ENCODE data around the gene SEPTIN10.

Gene SEPTIN10

GRCh38 chr2:109655287-109655686 lies 41.5 kb upstream of the SEPTIN10 start:
- no peak for ATAC-seq (ENCODE audit: low read depth)
- Histone ChIP-seq H3K4me1 (ENCODE audit: insufficient read depth, poor library complexity, severe bottlenecking) (no peaks in the 10 kb centered on the region), H3K9me3 (ENCODE audit: severe bottlenecking) (no peaks in the 10 kb centered on the region), H3K36me3 (ENCODE audit: low read depth) (no peaks in the 10 kb centered on the region), H3K27ac (ENCODE audit: poor library complexity, severe bottlenecking) (no peak overlapping the region), H3K27me3 (ENCODE audit: insufficient read depth, poor library complexity, severe bottlenecking) (no peaks in the 10 kb centered on the region), H3K4me3 (ENCODE audit: severe bottlenecking) (no peak overlapping the region)
- TF ChIP-seq CTCF (IDR thresholded peaks at IDR 0.05; ENCODE audit: poor library complexity, severe bottlenecking): no peak
- DNase-seq (ENCODE audit: low spot score): no peak

DNA sequence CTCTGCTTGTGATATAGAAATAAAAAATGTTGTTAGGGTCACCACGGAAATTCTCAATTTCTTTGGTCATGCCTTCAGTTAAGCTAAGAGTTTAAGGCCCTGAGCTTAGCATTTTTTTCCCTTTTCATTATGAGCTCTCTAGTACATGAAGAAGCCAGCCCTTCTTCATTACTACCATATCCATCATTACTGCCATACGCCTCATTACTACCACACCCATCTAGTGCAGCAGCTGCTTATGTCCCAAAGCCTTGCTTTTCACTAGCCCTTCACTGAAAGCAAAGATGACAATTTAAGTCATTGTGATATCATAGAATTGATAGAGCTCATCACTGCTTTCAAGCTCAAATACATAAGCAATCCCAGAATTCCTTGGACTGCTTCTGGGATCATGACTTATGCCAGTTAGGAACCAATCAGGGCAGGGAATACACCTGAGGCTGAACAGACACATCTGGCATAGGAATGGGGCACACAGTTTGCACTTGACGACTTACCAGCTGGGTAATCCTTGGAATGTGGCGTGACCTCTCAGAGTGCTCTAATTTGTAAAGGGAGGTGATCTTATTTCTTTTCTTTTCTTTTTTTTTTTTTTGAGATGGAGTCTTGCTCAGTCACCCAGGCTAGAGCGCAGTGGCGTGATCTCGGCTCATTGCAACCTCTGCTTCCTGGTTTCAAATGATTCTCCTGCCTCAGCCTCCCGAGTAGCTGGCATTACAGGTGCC lies 40.7 kb upstream of the SEPTIN10 start:
- no peak overlapping the region for H3K4me3 ChIP-seq (ENCODE audit: severe bottlenecking)
- DNase-seq (ENCODE audit: low spot score) (no peak), ATAC-seq (ENCODE audit: low read depth) (no peak)
- H3K27ac ChIP-seq (ENCODE audit: poor library complexity, severe bottlenecking): no peak overlapping the region
- H3K9me3 ChIP-seq (ENCODE audit: severe bottlenecking): no peaks in the 10 kb centered on the region
- H3K36me3 ChIP-seq (ENCODE audit: low read depth): no peaks in the 10 kb centered on the region
- TF ChIP-seq CTCF (IDR thresholded peaks at IDR 0.05; ENCODE audit: poor library complexity, severe bottlenecking): no peak
- H3K4me1 ChIP-seq (ENCODE audit: insufficient read depth, poor library complexity, severe bottlenecking): no peaks in the 10 kb centered on the region
- no peaks in the 10 kb centered on the region for H3K27me3 ChIP-seq (ENCODE audit: insufficient read depth, poor library complexity, severe bottlenecking)

GRCh38 chr2:109649736-109650695 lies 36.2 kb upstream of the SEPTIN10 start:
- H3K27ac ChIP-seq (ENCODE audit: poor library complexity, severe bottlenecking): no peak overlapping the region
- no peaks in the 10 kb centered on the region for H3K36me3 ChIP-seq (ENCODE audit: low read depth)
- DNase-seq (ENCODE audit: low spot score): no peak
- no peak overlapping the region for H3K4me3 ChIP-seq (ENCODE audit: severe bottlenecking)
- ATAC-seq (ENCODE audit: low read depth): no peak
- H3K27me3 ChIP-seq (ENCODE audit: insufficient read depth, poor library complexity, severe bottlenecking): no peaks in the 10 kb centered on the region
- no peaks in the 10 kb centered on the region for H3K9me3 ChIP-seq (ENCODE audit: severe bottlenecking)
- H3K4me1 ChIP-seq (ENCODE audit: insufficient read depth, poor library complexity, severe bottlenecking): no peaks in the 10 kb centered on the region
- no peak for TF ChIP-seq CTCF (IDR thresholded peaks at IDR 0.05; ENCODE audit: poor library complexity, severe bottlenecking)

- no peak for TF ChIP-seq CTCF (IDR thresholded peaks at IDR 0.05; ENCODE audit: poor library complexity, severe bottlenecking)
These were observed 34.3 kb upstream of the SEPTIN10 start for GRCh38 chr2:109648041-109648527.

More at GRCh38 chr2:109648041-109648527, 34.3 kb upstream of the SEPTIN10 start:
- no peak for ATAC-seq (ENCODE audit: low read depth)
- H3K4me3 ChIP-seq (ENCODE audit: severe bottlenecking): no peak overlapping the region
- H3K36me3 ChIP-seq (ENCODE audit: low read depth): no peaks in the 10 kb centered on the region
- H3K9me3 ChIP-seq (ENCODE audit: severe bottlenecking): no peaks in the 10 kb centered on the region
- DNase-seq (ENCODE audit: low spot score): no peak
- H3K27me3 ChIP-seq (ENCODE audit: insufficient read depth, poor library complexity, severe bottlenecking): no peaks in the 10 kb centered on the region
- no peaks in the 10 kb centered on the region for H3K4me1 ChIP-seq (ENCODE audit: insufficient read depth, poor library complexity, severe bottlenecking)
- H3K27ac ChIP-seq (ENCODE audit: poor library complexity, severe bottlenecking): no peak overlapping the region

Measured in RWPE2 (cell line).